Cerebellar nuclear complex (tissue), 1 donor: ENCODE data around the gene PER3.

Source experiments
- DNase-seq, 2 experiments: peaks; one replicate each; lab custom pipeline; 2025; lab: John Stamatoyannopoulos, UW

Gene PER3

GRCh38 chr1:7838714-7839113, 54.6 kb downstream of the PER3 start:
- DNase-seq, result no peak

DNA sequence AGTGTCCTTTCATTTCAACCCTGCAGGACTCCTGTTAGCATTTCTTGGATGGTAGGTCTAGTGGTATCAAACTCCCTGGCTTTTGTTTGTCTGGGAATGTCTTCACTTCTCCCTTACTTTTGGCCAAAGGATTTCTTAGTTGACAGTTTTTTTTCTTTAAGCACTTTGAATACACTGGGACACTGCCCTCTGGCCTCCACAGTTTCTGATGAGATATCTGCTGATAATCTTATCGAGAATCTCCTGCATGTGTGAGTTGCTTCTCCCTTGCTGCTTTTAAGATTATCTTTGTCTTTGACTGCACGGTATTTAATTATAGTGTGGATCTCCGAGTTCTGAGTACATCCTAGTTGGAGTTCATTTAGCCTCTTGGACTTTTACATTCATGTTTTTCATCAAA, 55.4 kb downstream of the PER3 start:
- DNase-seq, result no peak

- no peak for DNase-seq
Observed at GRCh38 chr1:7842517-7842916, 58.4 kb downstream of the PER3 start.

DNA sequence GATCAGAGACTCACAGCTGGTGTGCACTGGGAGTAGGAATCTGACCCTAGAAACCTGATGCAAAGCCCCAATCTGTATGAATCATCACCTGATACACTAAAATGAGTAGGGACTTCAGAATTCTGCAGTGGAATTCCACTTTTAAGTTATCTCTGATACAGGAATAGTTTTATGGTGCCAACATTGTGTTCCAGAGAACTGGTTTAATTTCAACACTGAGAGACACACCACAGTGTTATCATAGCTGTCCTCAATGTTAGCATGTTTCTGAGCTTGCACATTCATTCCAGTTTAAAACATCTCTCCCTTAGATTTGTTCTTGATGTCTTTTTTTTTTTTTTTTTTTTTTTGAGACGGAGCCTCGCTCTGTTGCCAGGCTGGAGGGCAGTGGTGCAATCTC, 61.7 kb downstream of the PER3 start:
- no peak for DNase-seq

- no peak for DNase-seq
Observed at GRCh38 chr1:7846656-7847055, 62.6 kb downstream of the PER3 start.

GRCh38 chr1:7847599-7847998, 63.5 kb downstream of the PER3 start:
- no peak for DNase-seq

DNA sequence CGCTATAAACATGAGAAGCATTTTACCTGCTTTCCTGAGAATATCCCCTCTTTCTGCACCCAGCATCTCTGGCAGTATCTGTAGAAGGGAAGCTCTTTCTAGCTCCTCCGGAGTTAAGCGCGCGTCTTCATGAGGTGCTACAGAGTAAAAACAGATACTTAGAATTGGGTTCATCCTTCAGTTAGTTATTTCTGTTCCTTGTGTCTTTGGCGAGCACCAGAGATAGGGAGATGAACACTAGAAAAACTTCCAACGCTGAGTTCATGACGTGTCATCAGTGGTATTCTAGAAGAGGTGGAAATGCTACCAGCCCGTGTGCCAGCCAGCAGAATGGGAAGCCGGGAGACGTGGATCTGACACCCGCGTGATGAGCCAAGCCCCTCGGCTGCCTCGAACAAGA, 66.7 kb downstream of the PER3 start:
- DNase-seq, result no peak

DNA sequence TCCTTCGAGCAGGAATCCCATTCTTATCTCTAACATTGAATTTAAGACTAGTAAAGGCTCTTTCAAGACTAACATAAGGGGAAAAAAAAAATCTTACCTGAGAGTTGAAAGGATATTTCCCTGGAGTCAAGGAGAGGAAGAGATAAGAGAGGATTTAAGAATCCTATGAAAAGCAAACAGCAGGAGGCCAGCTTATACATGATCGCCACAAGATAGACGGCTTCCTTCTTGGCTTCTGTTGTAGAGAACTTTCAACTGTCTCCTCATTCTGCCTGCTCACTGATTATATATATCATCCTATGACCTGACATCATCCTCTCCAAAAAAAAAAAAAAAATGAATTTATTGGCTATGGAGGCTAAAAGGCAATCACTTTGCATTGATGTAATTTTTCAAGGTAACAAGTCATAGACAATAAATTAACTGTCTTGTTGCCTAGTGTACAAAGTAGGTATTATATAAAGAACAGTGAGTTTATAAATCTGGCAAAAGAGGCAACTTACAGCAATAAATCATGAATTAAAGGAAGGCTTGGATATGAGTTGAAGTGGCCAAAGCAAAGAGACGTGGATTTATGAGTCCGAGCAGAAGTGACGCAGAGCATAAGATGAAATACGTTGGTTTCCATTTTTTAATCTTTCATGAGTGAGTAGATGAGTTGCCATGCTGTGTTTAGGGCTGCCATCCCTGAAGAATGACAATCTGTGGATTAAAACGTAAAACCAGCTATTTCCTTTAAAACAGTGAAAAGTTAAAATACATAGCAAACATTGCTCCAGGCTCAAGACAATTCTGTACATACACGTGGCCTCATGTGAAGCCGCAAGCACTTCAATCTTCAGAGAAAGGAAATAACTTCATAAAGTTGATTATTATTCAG, 69.0 kb downstream of the PER3 start, which contains the start of gene UTS2:
UTS2 (minus strand) TSS at position 262 of the 880 bp plus-strand sequence; CDS start at position 200, 62 bp downstream.
- no peak for DNase-seq

DNA sequence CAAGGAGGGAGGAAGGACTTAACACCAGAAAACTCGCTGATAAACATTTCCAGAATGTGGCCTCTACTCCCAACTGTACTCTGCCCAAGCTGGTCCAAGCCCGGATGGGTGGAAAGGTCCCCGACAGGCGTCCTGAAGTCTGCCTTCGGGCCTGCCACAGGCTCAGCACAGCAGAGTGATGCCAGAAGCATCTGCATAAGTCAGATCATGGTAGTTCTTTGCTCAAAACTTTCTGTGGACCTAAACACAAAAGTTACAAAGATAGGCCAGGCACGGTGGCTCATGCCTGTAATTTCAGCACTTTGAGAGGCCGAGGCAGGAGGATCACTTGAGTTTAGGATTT, 69.6 kb downstream of the PER3 start:
- DNase-seq, result no peak

DNA sequence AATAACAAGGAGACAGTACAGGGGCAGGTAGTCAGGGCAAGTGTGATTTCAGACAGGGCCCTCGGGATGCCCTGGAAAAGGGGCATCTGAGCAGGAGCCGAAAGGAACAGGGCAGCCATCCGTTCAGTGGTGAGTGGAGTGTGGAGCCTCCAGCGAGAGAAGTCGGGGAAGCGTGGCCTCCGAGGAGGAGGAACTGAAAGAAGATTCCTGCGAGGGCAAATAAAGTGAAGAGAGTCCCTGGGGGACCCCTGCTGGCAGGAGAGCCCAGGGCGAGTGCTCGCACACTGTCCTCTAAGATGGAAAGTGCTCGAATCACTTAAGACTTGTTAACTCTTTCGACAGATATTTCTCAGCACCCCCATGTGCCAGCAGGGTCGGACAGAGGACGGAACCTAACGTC, 72.3 kb downstream of the PER3 start:
- no peak for DNase-seq

DNA sequence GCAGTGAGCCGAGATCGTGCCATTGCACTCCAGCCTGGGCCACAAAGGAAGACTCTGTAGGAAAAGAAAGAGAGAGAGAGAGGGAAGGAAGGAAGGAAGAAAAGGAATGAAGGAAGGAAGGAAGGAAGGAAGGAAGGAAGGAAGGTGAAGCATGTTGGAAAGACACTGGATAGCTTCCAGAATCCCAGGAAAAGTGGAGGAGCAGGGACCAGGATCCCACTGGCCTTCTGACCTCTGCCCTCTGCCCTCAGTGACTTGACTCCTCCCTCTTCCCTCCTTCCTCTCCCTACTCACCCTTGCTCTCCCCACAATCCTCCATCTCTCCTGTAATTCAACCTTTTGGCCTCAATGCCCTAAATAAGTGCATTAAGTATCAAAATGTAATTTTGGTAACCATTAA, 72.9 kb downstream of the PER3 start:
- no peak for DNase-seq

DNA sequence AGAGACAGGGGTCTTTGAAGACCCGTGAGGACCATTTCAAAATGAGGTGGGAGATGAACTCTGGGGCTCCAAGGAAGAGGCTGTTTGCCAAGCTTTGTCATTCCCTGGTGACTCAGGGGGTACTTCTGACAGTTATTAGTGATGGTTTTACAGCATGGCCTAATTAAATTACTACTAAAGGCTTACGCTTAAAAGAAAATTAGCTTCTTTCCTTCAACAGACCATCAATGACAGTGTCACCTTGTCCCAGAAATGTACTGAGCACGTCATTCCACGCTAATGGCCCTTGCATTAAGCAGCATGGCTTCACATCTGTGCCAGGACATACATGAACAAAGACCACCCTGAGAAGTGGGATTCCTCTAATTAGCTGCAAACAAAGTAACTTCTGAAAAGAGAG, 73.9 kb downstream of the PER3 start:
- no peak for DNase-seq

DNA sequence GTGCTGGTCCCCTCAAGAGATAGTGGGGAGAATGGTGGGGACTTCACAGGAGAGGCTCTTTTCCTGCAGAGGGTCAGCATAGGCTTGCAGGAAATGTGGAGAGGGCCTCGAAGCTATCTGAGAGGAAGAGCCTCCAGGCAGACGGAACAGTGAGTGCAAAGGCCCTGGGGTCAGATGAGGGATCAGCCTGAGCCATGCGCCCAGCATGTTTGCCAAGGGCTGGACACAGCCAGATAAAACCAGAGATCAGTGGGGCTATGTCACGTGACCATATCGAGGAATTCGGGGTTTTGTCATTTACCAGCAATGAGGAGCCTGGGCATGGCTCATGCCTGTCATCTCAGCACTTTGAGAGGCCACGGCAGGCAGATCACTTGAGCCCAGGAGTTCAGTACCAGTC, 75.3 kb downstream of the PER3 start:
- DNase-seq, result no peak

DNA sequence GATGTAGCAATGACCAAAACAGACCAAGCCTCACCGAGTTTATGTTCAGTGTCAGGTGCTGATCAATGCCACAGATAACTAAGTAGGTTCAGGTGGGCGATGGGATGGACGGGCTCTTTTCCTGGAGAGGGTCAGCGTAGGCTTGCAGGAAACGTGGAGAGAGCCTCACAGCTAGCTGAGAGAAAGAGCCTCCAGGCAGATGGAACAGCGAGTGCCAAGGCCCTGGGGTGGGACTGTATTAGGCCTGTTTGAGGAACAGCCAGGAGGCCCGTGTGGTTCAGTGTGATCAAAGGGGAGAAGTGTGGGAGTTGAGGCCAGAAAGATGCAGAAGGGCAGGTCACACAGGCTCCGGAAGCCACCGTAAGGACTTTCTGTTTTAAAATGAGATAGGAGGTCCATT, 76.0 kb downstream of the PER3 start:
- no peak for DNase-seq

- DNase-seq, result no peak
Observed at GRCh38 chr1:7861452-7861851, 77.4 kb downstream of the PER3 start.

DNA sequence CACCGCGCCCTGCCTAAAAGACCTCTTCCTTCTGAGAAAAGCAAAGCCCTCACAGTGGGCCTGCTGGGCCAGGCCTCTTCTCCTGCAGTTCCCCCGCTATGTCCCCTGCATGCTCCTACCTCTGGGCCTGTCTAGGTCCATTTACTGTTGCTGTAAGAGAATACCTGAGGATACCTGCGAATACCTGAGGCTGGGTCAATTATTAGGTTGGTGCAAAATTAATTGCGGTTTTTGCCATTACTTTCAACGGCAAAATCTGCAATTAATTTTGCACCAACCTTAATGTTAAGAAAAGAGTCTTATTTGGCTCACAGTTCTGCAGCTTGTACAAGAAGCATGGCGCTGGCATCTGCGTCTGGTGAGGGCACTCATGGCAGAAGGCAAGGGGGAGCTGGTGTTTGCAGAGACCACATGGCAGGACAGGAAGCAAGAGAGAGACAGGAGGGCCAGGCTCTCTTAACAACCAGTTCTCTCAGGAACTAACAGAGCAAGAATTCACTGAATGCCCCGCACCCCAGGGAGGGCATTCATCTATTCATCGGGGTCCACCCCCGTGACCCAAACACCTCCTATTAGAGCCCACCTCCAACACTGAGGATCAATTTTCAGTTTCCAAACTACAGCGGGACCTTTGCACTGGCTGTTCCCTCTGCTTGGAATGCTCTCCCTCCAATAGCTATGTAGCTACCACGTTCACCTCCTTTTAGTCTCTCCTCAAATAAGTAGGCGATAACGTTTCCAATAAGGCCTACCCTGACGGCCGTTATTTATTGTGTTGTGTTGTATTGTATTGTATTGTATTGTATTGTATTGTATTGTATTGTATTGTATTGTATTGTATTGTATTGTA, 78.3 kb downstream of the PER3 start:
- DNase-seq, result no peak

GRCh38 chr1:7863756-7864328, 79.8 kb downstream of the PER3 start:
- no peak for DNase-seq

DNA sequence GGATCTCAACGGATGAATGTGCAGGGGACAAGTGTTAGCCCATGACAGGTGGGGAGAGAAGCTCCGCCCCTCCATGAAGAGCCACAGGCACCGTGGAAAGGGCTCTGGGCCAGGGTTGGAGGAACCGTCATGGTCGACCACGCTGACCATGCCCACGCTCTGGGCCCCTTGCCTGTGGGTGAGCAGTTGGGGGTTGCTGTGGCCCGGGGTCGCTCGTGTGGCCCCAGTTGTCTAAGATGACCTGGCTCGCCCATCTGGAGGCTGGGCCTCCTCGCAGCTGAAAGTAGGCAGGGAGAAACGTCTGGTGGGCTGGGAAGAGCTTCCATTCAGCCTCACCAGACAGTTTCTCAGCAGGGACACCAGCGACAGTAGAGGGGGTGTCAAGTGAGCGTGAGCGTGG, 81.9 kb downstream of the PER3 start:
- DNase-seq, result no peak

- no peak for DNase-seq
Observed at GRCh38 chr1:7868070-7868780, 84.1 kb downstream of the PER3 start.

DNA sequence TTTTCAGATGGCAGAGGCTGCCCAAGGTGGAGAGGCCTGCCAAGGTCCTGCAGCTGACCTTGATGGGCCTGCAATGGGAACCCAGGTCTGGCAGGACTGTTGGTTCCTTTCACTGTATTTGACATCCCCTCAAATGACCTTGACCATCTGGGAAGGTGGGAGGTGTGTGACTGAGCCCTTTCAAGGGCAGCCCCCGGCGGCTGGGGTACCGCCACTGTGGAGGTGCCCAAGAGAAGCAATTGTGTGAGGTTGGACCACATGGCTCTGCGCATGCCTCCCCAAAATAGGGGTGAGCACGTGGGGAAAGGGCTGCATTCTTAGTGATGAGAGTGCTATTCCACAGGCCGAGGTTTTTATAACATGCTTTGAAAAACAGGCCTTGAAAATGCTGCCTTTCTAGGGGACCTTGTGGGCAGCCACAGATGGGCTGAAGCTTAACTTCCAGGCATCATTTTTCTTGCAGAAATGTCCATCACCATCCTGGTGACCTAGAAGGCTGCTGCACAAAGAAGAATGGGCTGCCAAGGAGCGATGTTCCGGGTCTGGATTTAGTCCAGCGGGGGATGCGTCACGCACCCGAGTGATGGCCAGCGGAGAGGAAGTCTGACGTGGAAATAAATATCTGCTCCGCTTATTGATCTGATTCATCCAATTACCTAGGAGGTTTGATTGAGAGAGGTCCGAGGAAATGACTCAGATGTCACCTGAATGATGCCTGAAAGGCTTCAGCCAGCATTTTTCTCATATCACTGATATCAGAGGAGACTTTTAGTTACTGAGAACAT, 85.2 kb downstream of the PER3 start:
- DNase-seq, result no peak

DNA sequence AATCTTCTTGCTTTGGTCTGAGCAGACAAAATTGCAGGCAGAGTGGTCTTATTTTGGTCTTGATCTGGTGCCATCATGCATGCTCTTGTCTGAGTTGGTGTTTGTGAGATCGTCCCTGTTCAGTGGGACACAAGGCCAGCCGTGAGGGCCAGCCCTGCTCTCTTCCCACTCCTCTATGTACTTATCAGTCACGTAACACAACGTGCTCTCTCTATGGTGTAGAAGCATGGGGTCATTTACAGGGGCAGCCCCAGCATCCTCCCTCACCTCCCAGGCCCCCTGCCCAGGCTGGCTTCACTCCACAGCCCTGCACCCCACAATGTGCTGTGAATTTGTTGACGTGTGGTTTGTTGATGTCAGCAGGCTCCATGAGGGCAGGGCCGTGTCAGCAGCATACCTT, 87.0 kb downstream of the PER3 start:
- DNase-seq, result no peak
